ENCODE measurements around the gene AMFR. TPM values are rescaled to one million over a fixed set of nuclear protein-coding genes. Genes with fewer than 3 reads are reported as not detected.

Gene AMFR
- total RNA-seq, 4 donors from 2014 or later, result 110 to 130 (median 126) TPM

GRCh38 chr16:56334761-56335160 lies 90.6 kb downstream of the AMFR start:
- Histone ChIP-seq H3K36me3 (no peaks in the 10 kb centered on the region), H3K4me1 (peaks cover 48% of the 10 kb centered on the region), H3K27ac (peak overlapping the region; percentile 40), H3K9me3 (no peaks in the 10 kb centered on the region), H3K4me3 (no peak overlapping the region), H3K27me3 (no peaks in the 10 kb centered on the region)
- 83% methylated on average over 5 of the region's 9 CpGs for whole genome bisulfite sequencing
- DNase-seq (ENCODE audit: low spot score in 2 of 2), result no peak
- TF ChIP-seq POLR2AphosphoS5 (IDR thresholded peaks at IDR 0.05) (peak in 1 of 3 donors; percentile 69), EP300 (IDR thresholded peaks at IDR 0.05) (no peak)

DNA sequence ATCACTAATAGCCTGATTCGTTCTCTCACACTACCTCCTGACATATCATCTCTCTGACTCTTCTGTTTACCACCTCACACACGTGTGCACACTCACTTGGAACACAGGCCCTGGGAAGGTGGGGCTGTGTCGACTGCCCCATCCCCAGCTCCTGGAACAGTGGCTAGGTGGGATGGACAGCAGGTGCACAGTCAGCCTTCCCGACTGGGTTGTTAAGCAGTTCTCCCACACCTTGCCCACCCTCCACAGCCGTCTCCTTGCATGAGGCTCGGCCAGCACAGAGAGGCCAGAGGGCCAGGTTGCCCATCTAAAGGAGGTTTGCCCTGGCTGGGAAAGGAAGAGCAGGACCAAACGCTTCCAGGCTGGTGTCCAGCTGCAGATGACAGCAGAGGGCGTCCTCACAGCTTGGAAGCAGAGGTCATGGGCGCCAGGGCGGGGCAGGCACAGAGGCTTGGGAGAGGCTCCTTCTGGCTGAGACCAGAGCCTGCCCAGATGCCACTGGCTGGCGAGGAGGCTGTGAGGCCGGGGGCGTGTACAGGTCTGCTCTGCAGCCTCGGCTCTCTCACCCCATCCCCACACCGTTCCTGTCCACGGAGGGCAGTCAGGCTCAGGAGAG lies 92.8 kb downstream of the AMFR start:
- 63% methylated on average over 11 of the region's 16 CpGs for WGBS

DNA sequence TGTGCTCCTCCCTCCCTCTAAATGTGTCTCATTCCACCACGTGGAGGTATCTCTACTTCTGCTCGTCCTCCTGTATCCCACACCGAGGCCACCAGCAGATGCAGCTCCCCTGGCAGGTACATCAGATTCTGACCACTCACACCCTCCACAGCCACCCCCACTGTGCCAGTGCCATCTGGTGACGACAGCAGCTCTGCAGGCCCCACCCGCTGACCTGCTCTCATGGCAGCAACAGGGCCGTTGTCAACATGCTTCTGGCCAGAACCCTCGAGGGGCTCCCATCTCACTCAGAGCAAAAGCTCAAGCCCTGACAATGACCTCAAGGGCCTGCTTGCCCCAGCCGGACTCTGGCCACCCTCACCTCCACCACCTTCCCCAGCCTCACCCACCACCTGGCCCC lies 93.4 kb downstream of the AMFR start:
- 83% methylated on average over 8 of the region's 8 CpGs for WGBS
- TF ChIP-seq POLR2A (IDR thresholded peaks at IDR 0.05) (no peak), CTCF (IDR thresholded peaks at IDR 0.05) (no peak), EP300 (IDR thresholded peaks at IDR 0.05) (no peak), POLR2AphosphoS5 (IDR thresholded peaks at IDR 0.05) (no peak)

More for the DNA sequence above, 92.8 kb downstream of the AMFR start:
- peaks cover 48% of the 10 kb centered on the region for H3K4me1 ChIP-seq
- no peaks in the 10 kb centered on the region for H3K9me3 ChIP-seq
- DNase-seq (ENCODE audit: low spot score in 2 of 2), result no peak
- no peak overlapping the region for H3K27ac ChIP-seq
- H3K4me3 ChIP-seq, result no peak overlapping the region
- H3K36me3 ChIP-seq, result no peaks in the 10 kb centered on the region
- no peaks in the 10 kb centered on the region for H3K27me3 ChIP-seq
- TF ChIP-seq CTCF (IDR thresholded peaks at IDR 0.05), result peak in 1 of 2 donors; percentile 40
- TF ChIP-seq POLR2AphosphoS5 (IDR thresholded peaks at IDR 0.05), result no peak

DNA sequence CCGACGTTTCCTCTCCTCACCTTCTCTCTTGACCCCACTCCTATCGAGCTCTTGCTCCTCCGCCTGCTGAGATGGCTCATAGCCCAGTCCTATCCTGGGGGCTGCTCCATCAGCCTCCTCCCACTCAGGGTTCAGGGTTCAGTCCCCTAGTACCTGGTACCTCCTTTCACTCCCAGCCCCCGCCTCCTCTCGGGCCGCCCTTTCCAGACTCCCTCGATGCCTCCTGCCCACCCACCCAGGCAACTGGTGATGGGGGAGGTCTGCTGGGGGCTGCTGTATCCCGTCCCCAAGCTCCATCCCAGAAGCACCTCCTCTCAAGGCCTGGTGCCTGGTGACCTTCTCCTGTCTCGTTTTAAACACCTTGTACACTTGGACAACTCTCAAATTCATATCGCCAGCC lies 93.9 kb downstream of the AMFR start:
- H3K36me3 ChIP-seq, result no peaks in the 10 kb centered on the region
- no peaks in the 10 kb centered on the region for H3K27me3 ChIP-seq
- H3K4me3 ChIP-seq, result no peak overlapping the region
- TF ChIP-seq CTCF (IDR thresholded peaks at IDR 0.05), result no peak
- no peak for TF ChIP-seq POLR2A (IDR thresholded peaks at IDR 0.05)
- TF ChIP-seq POLR2AphosphoS5 (IDR thresholded peaks at IDR 0.05), result no peak
- DNase-seq (ENCODE audit: low spot score in 2 of 2), result no peak
- WGBS, result 80% methylated on average over 11 of the region's 11 CpGs
- no peaks in the 10 kb centered on the region for H3K9me3 ChIP-seq
- peaks cover 40% of the 10 kb centered on the region for H3K4me1 ChIP-seq
- no peak overlapping the region for H3K27ac ChIP-seq

More for the DNA sequence above, 93.4 kb downstream of the AMFR start:
- Histone ChIP-seq H3K36me3 (no peaks in the 10 kb centered on the region), H3K27me3 (no peaks in the 10 kb centered on the region), H3K9me3 (no peaks in the 10 kb centered on the region), H3K4me3 (no peak overlapping the region), H3K4me1 (peaks cover 46% of the 10 kb centered on the region), H3K27ac (no peak overlapping the region)
- no peak for DNase-seq (ENCODE audit: low spot score in 2 of 2)

GRCh38 chr16:56330476-56330875 lies 94.9 kb downstream of the AMFR start:
- no peak for DNase-seq (ENCODE audit: low spot score in 2 of 2)
- TF ChIP-seq POLR2A (IDR thresholded peaks at IDR 0.05), result no peak
- no peak for TF ChIP-seq POLR2AphosphoS5 (IDR thresholded peaks at IDR 0.05)
- TF ChIP-seq EP300 (IDR thresholded peaks at IDR 0.05), result no peak
- no peak for TF ChIP-seq CTCF (IDR thresholded peaks at IDR 0.05)
- no peak overlapping the region for H3K27ac ChIP-seq

GRCh38 chr16:56329887-56330286 lies 95.5 kb downstream of the AMFR start:
- Histone ChIP-seq H3K27ac (no peak overlapping the region), H3K27me3 (no peaks in the 10 kb centered on the region), H3K36me3 (no peaks in the 10 kb centered on the region), H3K4me3 (no peak overlapping the region), H3K4me1 (peaks cover 26% of the 10 kb centered on the region), H3K9me3 (no peaks in the 10 kb centered on the region)
- 96% methylated on average over 4 of the region's 9 CpGs for WGBS
- no peak for DNase-seq (ENCODE audit: low spot score in 2 of 2)
- TF ChIP-seq POLR2A (IDR thresholded peaks at IDR 0.05) (no peak), EP300 (IDR thresholded peaks at IDR 0.05) (no peak), POLR2AphosphoS5 (IDR thresholded peaks at IDR 0.05) (no peak), CTCF (IDR thresholded peaks at IDR 0.05) (no peak)

More at GRCh38 chr16:56330476-56330875, 94.9 kb downstream of the AMFR start:
- no peaks in the 10 kb centered on the region for H3K27me3 ChIP-seq
- WGBS, result 51% methylated on average over 4 of the region's 4 CpGs
- peaks cover 32% of the 10 kb centered on the region for H3K4me1 ChIP-seq
- H3K36me3 ChIP-seq, result no peaks in the 10 kb centered on the region
- H3K4me3 ChIP-seq, result no peak overlapping the region
- H3K9me3 ChIP-seq, result no peaks in the 10 kb centered on the region

Measured in suprapubic skin (tissue), 4 donors.